Rectal smooth muscle tissue (tissue), 1 donor: ENCODE measurements around the gene ICAM1.
A peak's percentile ranks its signal among the peaks of the same experiment; 100 is the strongest.

ENCODE experiments used
- H3K27ac ChIP-seq: one replicate; pipeline ENCODE4 v1.7.0; 2013; ENCODE audit warnings: low read depth, low read length, inconsistent platforms
- H3K27me3 ChIP-seq: one replicate; pipeline ENCODE4 v1.7.0; 2013; ENCODE audit warnings: low read length; ENCODE audit not compliant: control insufficient read depth, insufficient read depth
- H3K36me3 ChIP-seq: one replicate; pipeline ENCODE4 v1.7.0; 2013; ENCODE audit warnings: low read length; ENCODE audit not compliant: control insufficient read depth, insufficient read depth
- H3K4me1 ChIP-seq: one replicate; pipeline ENCODE4 v1.7.0; 2013; ENCODE audit warnings: low read length; ENCODE audit not compliant: control insufficient read depth, insufficient read depth
- H3K4me3 ChIP-seq: one replicate; pipeline ENCODE4 v1.7.0; 2013; ENCODE audit warnings: low read length
- H3K9ac ChIP-seq: one replicate; pipeline ENCODE4 v1.7.0; 2013; ENCODE audit warnings: low read length

Gene ICAM1

DNA sequence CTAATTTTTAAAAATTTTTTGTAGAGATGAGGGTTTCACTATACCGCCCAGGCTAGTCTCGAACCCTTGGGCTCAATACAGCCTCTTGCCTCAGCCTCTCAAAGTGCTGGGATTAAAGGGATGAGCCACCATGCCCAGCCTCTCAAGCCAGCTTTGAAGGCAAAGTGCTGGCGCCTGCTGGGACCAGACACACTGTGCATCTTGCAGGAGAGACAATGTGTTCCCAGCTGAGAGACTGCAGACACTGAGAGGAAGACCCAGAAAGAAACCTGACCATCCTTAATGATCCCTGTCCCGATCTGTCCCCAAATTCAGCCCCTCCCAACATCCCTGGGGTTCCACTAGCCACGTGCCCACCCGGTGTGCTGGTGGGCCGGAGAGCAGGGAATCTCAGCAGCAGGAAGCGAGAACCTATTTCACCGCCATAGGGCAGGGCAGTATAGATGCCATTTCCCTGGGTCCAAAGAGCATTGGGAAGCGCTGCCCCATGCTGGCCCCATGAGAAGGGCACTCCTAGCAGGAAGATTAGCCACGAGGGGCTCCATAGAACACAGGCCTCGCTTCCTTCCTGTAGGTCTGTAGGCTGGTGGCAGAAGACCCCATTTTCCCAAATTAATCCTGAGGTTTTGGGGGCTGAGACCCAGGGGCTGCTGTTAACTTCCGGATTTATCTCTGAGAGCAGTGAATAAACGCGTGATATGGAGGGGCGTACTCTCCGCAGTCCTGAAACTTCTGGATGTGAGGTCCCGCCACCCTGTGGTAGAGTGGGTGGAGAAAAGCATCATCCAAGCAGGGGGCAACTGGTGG, 61.4 kb downstream of the ICAM1 start:
- no peaks in the 10 kb centered on the region for H3K27me3 ChIP-seq
- peak overlapping the region; percentile 89 for H3K27ac ChIP-seq
- H3K9ac ChIP-seq = peak overlapping the region; percentile 67

DNA sequence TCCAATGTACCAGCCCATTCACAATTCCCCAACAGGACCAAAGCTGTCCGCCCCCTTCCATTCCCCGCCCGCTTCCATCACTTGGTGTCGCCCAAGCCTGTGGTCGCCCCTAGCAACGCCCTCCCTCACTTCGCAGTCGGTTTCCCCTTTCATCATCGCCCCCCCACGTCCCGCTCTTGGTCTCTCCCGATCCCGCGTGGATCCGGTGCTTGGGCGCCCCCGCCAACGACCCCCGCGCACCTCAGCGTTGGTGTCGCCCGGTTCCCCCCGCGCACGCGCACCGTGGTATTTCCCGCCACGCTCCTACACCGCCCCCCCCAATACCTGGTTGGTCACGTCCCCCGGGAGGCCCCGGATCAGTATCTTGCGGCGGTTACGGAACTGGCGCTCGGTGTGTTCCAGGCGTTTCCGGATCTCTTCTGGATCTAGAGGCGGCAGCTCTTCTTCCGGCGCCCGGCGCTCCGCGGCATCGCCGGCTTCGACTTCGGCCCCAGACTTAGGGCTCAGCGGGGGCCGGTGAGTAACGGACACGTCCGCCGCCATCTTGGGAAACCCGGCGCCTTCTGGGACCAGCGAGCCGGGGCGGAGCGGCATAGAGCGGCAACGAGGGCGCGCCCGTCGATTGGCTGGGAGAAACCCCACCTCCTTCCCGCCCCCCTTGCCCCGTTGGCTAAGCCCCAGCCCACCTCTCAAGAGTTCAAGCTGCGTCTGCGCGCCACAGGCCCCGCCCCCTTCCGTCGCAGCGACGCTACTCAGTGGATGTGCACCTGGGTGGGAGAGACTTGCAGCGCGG, 62.2 kb downstream of the ICAM1 start, which contains the start of gene RAVER1:
RAVER1 (minus strand) TSS at position 565 of the 793 bp plus-strand sequence; CDS start at position 543, 22 bp downstream.
- Histone ChIP-seq H3K27me3 (no peaks in the 10 kb centered on the region), H3K36me3 (peaks cover 8% of the 10 kb centered on the region), H3K27ac (peak within 1 kb of the TSS; percentile 89), H3K4me3 (peak within 1 kb of the TSS; percentile 88), H3K4me1 (peaks cover 13% of the 10 kb centered on the region), H3K9ac (peak within 1 kb of the TSS; percentile 67)

More for the DNA sequence above, 61.4 kb downstream of the ICAM1 start:
- Histone ChIP-seq H3K36me3 (peaks cover 16% of the 10 kb centered on the region), H3K4me1 (peaks cover 13% of the 10 kb centered on the region), H3K4me3 (peak overlapping the region; percentile 88)

DNA sequence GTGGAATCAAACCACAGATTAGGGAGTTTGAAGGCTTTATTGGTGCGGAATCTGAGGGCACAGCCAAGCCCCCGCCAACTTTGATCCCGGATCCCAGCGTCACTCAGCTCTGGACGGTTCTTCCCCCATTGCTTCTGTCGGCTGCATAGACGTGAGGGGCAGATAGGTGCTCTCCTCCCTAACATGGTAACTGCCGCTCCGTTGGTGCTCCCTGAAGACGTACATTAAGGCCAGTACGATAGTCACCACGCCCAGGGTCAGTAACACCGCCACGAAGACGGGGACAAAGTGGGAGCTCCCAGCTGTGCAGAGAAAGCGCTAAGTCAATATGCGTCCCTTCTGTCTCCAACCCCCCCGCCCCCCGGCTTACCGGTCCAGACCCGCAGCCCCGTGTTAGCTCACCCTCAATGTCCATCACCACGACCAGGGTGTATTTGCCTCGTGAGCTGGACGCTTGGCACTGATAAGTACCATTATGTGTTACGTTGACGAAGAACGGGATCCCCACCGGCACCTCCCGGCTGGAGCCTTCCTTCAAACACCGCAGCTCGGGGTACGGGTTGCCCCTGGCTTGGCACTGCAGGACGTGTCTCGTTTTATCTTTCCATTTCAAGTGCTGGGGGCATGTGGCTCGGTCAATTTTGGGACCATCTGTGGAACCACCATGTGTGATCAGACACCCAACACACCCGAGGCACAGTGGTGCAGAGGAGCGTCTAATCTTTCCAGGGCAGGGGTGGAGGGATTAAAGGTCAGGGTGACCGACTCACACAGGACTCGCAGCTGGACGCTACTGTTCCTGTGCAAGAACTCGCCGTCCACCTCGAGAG, 63.1 kb downstream of the ICAM1 start:
- Histone ChIP-seq H3K27ac (peak overlapping the region; percentile 66), H3K36me3 (peaks cover under 1% of the 10 kb centered on the region), H3K4me1 (peaks cover 13% of the 10 kb centered on the region), H3K4me3 (peak overlapping the region; percentile 81), H3K27me3 (no peaks in the 10 kb centered on the region), H3K9ac (peak overlapping the region; percentile 56)

DNA sequence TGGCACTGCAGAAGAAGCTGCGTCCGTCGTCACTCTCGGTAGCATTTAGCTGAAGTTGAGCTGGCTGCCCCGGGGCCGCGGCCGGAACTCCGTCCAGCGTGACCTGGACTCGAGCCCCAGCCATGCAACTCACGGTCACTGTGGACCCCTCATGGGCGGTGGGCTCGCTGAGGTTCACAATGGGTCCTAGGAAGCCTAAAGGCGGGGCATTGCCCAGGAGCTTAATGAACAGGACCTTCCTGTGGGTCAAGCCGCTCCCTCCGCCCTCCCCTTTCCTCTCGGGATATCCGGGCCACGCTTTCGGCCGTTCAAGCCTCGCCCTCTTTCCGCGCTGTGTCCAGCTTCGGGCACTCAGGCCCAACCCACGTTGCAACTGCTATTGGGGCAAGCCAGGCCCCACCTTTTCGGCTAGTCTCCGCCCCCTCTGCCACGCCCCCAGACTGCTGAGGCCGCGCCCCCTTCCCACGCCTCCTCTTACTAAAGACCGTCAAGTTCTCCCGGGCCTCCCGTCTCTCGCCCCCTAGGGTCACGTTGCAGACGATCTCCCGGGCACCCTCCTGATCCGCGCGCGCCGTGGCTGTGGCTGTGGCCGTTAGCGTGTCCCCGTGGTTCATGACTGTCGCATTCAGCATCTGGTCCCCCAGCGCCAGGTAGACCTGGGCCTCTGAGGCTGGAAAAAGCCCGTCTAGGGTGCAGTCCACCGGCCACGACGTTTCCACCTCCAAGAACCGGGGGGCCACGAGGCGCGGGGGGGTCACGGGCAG, 63.9 kb downstream of the ICAM1 start:
- peaks cover 13% of the 10 kb centered on the region for H3K4me1 ChIP-seq
- peak overlapping the region; percentile 56 for H3K9ac ChIP-seq
- no peaks in the 10 kb centered on the region for H3K36me3 ChIP-seq
- no peaks in the 10 kb centered on the region for H3K27me3 ChIP-seq
- peak overlapping the region; percentile 66 for H3K27ac ChIP-seq
- H3K4me3 ChIP-seq = peak overlapping the region; percentile 81

DNA sequence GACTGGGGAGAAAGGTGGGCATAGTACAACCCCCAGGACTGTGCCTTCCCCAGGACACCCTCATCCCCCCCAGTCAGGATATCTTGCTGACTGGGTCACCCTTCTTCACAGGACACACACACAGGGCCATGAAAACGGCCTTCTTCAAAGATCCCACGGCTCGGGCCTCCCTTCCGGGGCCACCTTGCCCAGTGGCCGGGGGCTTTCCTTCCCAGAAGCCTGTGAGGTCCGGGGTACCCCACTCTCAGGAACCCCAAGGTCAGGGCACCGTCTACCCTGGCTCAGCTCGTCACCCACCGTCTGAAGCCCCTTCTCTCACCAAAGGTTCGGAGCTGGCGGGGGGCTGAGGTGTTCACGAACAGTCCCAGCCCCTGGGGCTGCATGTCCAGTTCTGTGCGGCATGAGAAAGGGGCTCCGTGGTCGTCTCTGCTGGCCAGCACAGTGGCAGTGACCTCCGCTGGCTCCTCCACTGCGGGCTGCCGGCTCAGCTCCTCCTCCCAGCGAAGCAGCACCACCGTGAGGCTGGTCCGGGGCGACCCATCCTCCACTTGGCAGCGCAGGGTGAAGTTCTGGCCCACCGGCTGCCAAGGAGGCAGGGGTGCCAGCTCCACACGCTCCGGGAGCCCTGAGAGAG, 64.5 kb downstream of the ICAM1 start:
- no peaks in the 10 kb centered on the region for H3K27me3 ChIP-seq
- H3K36me3 ChIP-seq = no peaks in the 10 kb centered on the region
- peaks cover 13% of the 10 kb centered on the region for H3K4me1 ChIP-seq
- peak overlapping the region; percentile 81 for H3K4me3 ChIP-seq
- H3K27ac ChIP-seq = peak overlapping the region; percentile 59
- H3K9ac ChIP-seq = no peak overlapping the region
